Measurements from ENCODE around the gene ZDBF2. TPM values are rescaled to one million over a fixed set of nuclear protein-coding genes. Genes with fewer than 3 reads are reported as not detected.

ZDBF2 gene
- total and polyA plus RNA-seq, 2 of the 8 experiments (the other 6 are each of a cell fraction or from before 2014, with no cell fraction given), result 1.5 to 17.2 TPM

DNA sequence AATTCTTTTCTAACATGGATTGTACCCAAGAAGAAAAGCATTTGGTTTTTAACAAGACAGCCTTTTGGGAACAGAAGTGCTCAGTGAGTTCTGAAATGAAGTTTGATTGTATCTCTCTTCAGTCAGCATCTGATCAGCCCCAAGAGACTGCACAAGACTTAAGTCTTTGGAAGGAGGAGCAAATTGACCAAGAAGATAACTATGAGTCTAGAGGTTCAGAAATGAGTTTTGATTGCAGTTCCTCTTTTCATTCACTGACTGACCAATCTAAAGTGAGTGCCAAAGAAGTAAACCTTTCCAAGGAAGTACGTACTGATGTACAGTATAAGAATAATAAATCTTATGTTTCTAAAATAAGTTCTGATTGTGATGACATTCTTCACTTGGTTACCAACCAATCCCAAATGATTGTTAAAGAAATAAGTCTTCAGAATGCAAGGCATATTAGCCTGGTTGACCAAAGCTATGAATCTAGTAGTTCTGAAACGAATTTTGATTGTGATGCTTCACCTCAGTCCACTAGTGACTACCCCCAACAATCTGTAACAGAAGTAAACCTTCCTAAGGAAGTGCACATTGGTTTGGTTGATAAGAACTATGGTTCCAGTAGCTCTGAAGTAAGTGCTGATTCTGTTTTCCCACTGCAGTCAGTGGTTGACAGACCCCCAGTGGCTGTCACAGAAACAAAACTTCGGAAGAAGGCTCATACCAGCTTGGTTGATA lies 31.2 kb downstream of the ZDBF2 start:
- H4K8ac ChIP-seq (ENCODE audit: extremely low read depth, insufficient read depth, low read length), result no peak overlapping the region
- H2BK5ac ChIP-seq (ENCODE audit: low read depth, low read length), result no peak overlapping the region
- no peak overlapping the region for H3K9ac ChIP-seq (replicated peaks in 1 of 4; ENCODE audit: extremely low read depth in 1 of 4, low read depth in 3 of 4, low read length in 3 of 4)
- H2BK120ac ChIP-seq (replicated peaks; ENCODE audit: low read depth, low read length), result no peak overlapping the region
- H3K79me1 ChIP-seq (ENCODE audit: low read depth, low read length), result no peaks in the 10 kb centered on the region
- H3K9me3 ChIP-seq (ENCODE audit: insufficient read depth in 2 of 2, low read depth in 1 of 2, low read length in 1 of 2), result no peaks in the 10 kb centered on the region
- H2BK12ac ChIP-seq (ENCODE audit: low read depth, low read length), result no peak overlapping the region
- no peak overlapping the region for H4K91ac ChIP-seq (replicated peaks; ENCODE audit: insufficient read length, low read length)
- no peaks in the 10 kb centered on the region for H4K20me1 ChIP-seq (replicated peaks in 1 of 2; ENCODE audit: control insufficient read depth in 1 of 2, insufficient read depth in 2 of 2, low read length in 2 of 2)
- H2BK20ac ChIP-seq (ENCODE audit: low read length), result no peak overlapping the region
- CTCF ChIA-PET (ENCODE audit: partially characterized antibody), result interaction anchor here (1.3 to 1.4 kb wide), 2 partner anchors 48 to 57 kb away, joined by 3 read pairs; no protein-coding TSS in a partner anchor
- no peak for FAIRE-seq
- POLR2A ChIA-PET (ENCODE audit: partially characterized antibody), result no interaction called here
- DNase-seq (ENCODE audit: low read depth in 1 of 2, low spot score in 2 of 2), result no peak
- H2AFZ ChIP-seq (ENCODE audit: low read length), result no peak overlapping the region
- H2BK15ac ChIP-seq (ENCODE audit: low read length), result no peak overlapping the region
- H3K14ac ChIP-seq (ENCODE audit: insufficient read length), result no peak overlapping the region
- H3K4me1 ChIP-seq (replicated peaks in 1 of 4; ENCODE audit: control insufficient read depth in 3 of 4, insufficient read depth in 4 of 4, low read length in 3 of 4), result no peaks in the 10 kb centered on the region
- H2AK5ac ChIP-seq (ENCODE audit: low read depth, low read length), result no peak overlapping the region
- no peak overlapping the region for H3K4me2 ChIP-seq (ENCODE audit: insufficient read depth in 1 of 2, low read depth in 2 of 2, low read length in 2 of 2)
- no peak overlapping the region for H3K4ac ChIP-seq (replicated peaks; ENCODE audit: insufficient read length, low read depth, low read length)
- H3K36me3 ChIP-seq (ENCODE audit: control insufficient read depth in 2 of 4, insufficient read depth in 4 of 4, low read length in 3 of 4), result peaks cover 0 to 15% (median 7%) of the 10 kb centered on the region in 4 experiments; a peak in 4 of 8 replicates
- no peaks in the 10 kb centered on the region for H3K79me2 ChIP-seq (ENCODE audit: control insufficient read depth in 1 of 2, insufficient read depth in 2 of 2, low read length in 2 of 2)
- H3K27me3 ChIP-seq (replicated peaks in 1 of 4; ENCODE audit: control insufficient read depth in 3 of 4, extremely low read depth in 1 of 4, insufficient read depth in 3 of 4, low read length in 3 of 4), result no peaks in the 10 kb centered on the region
- H3K18ac ChIP-seq (ENCODE audit: extremely low read depth, low read length), result no peak overlapping the region
- no peak overlapping the region for H3K56ac ChIP-seq (replicated peaks; ENCODE audit: insufficient read length, low read depth, low read length)
- H3K23ac ChIP-seq (ENCODE audit: insufficient read length), result no peak overlapping the region
- 87% methylated on average over 3 of the region's 3 CpGs; no CpG with 5 or more reads in 1 of the 2 experiments for WGBS, 2 experiments (ENCODE audit: extremely low coverage in 1 of 2, insufficient coverage in 1 of 2, insufficient read length in 1 of 2, insufficient replicate concordance in 2 of 2, low coverage in 1 of 2, low lambda C conversion rate in 2 of 2, missing lambda C conversion rate in 1 of 2)
- H4K5ac ChIP-seq (ENCODE audit: insufficient read length, low read depth, low read length), result no peak overlapping the region
- no peak overlapping the region for H3K27ac ChIP-seq (ENCODE audit: low read depth, low read length)
- no peak overlapping the region for H3K4me3 ChIP-seq (ENCODE audit: extremely low read depth in 1 of 4, insufficient read depth in 2 of 4, low read depth in 3 of 4, low read length in 4 of 4)
- no peaks in the 10 kb centered on the region for H3K23me2 ChIP-seq (ENCODE audit: low read depth, low read length)
- TF ChIP-seq HDAC6 (IDR thresholded peaks at IDR 0.05; ENCODE audit: low read depth, low read length) (no peak), GABPA (IDR thresholded peaks at IDR 0.05; ENCODE audit: borderline replicate concordance, insufficient read depth, low read length) (no peak), RXRA (IDR thresholded peaks at IDR 0.05; ENCODE audit: insufficient read depth, low read depth, low read length) (no peak), SIN3A (conservative IDR thresholded peaks at IDR 0.05 in 1 of 2, IDR thresholded peaks at IDR 0.05 in 1 of 2; ENCODE audit: low read depth in 1 of 2, low read length in 2 of 2) (no peak), RBBP5 (IDR thresholded peaks at IDR 0.05; ENCODE audit: borderline replicate concordance, low read depth, low read length) (no peak), POLR2AphosphoS5 (IDR thresholded peaks at IDR 0.05; ENCODE audit: low read depth, low read length) (no peak), CHD2 (IDR thresholded peaks at IDR 0.05; ENCODE audit: low read length) (no peak), CBX8 (IDR thresholded peaks at IDR 0.05; ENCODE audit: borderline replicate concordance, low read depth, low read length) (no peak), FOSL1 (IDR thresholded peaks at IDR 0.05; ENCODE audit: insufficient read depth, low read depth, low read length) (no peak), BCL11A (IDR thresholded peaks at IDR 0.05; ENCODE audit: low read depth in 2 of 2, low read length in 2 of 2) (no peak), JUN (IDR thresholded peaks at IDR 0.05; ENCODE audit: low read depth, low read length) (no peak), SUZ12 (IDR thresholded peaks at IDR 0.05; ENCODE audit: low read length) (no peak), YY1 (IDR thresholded peaks at IDR 0.05; ENCODE audit: low read depth, low read length) (no peak), TEAD4 (IDR thresholded peaks at IDR 0.05; ENCODE audit: low read depth, low read length) (no peak)

Measured in H1 (cell line).